ENCODE data around the gene ZNF415.

ZNF415 gene

DNA sequence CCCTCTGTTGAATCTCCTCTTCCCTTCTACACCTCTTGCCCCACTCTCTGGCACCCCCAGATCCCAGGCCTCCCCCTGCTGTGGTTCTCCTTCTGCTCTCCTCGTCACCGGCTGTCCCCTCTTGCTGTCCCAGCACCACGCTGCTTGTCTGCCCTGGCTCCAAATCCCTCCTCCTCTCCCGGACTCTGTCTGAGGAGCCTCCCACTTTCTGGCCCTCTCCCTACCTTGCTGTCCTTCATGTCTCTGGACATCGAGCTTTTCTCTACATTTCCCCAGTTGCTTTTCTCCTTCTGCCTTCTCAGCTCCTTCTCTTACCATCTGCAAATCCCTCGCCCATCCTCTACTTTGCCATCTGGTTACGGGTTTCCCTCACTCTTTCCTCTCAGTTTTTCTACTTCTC lies 24.9 kb upstream of the ZNF415 start:
- Histone ChIP-seq H3K27ac (no peak overlapping the region), H4K20me1 (ENCODE audit: insufficient read depth) (no peaks in the 10 kb centered on the region), H3K36me3 (ENCODE audit: insufficient read depth) (no peaks in the 10 kb centered on the region), H3K27me3 (ENCODE audit: insufficient read depth, low read depth) (no peaks in the 10 kb centered on the region), H3K4me2 (no peak overlapping the region), H3K9ac (no peak overlapping the region), H2AFZ (ENCODE audit: low read depth) (no peak overlapping the region), H3K4me1 (ENCODE audit: low read depth, poor library complexity, severe bottlenecking) (no peaks in the 10 kb centered on the region), H3K79me2 (ENCODE audit: insufficient read depth, low read depth) (no peaks in the 10 kb centered on the region), H3K4me3 (IDR thresholded peaks at IDR 0.05; ENCODE audit: insufficient read depth, low read depth, low read length) (no peak overlapping the region)
- TF ChIP-seq, protein P1, sequence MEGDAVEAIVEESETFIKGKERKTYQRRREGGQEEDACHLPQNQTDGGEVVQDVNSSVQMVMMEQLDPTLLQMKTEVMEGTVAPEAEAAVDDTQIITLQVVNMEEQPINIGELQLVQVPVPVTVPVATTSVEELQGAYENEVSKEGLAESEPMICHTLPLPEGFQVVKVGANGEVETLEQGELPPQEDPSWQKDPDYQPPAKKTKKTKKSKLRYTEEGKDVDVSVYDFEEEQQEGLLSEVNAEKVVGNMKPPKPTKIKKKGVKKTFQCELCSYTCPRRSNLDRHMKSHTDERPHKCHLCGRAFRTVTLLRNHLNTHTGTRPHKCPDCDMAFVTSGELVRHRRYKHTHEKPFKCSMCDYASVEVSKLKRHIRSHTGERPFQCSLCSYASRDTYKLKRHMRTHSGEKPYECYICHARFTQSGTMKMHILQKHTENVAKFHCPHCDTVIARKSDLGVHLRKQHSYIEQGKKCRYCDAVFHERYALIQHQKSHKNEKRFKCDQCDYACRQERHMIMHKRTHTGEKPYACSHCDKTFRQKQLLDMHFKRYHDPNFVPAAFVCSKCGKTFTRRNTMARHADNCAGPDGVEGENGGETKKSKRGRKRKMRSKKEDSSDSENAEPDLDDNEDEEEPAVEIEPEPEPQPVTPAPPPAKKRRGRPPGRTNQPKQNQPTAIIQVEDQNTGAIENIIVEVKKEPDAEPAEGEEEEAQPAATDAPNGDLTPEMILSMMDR (conservative IDR thresholded peaks at IDR 0.05; ENCODE audit: low read depth, low read length) = no peak

DNA sequence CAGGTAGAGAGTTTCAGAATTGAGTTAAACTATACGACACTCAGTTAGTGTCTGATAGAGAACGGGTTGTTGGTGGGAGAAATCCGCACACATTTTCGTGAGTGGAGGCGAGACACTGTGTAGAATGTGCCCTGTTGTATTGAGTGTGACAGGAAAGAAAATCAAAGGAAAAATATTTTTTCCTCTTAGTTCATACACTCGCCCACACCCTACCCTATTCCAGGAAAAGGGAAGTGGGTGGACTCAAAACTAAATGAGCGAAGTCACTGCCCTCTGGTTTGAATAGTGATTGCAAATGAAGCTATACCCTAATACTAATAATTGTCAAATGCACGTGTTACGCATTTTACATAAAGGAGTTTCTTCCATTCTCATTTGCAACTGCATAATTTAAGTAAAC lies 24.1 kb upstream of the ZNF415 start:
- no peaks in the 10 kb centered on the region for H3K79me2 ChIP-seq (ENCODE audit: insufficient read depth, low read depth)
- no peaks in the 10 kb centered on the region for H3K4me1 ChIP-seq (ENCODE audit: low read depth, poor library complexity, severe bottlenecking)
- H4K20me1 ChIP-seq (ENCODE audit: insufficient read depth) = no peaks in the 10 kb centered on the region

DNA sequence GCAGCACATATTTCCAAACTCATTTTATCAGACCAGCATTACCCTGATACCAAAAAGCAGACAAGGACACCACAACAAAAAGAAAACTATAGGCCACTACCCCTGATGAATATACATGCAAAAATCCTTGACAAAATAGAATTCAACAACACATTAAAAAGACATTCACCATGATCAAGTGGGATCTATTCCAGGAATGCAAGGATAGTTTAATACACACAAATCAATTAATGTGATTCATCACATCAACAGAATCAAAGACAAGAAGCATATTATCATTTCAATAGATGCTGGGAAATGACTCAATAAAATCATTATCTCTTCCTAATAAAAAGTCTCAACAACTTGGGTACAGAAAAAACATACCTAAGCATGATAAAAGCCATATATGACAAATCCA lies 14.9 kb upstream of the ZNF415 start:
- H3K36me3 ChIP-seq (ENCODE audit: insufficient read depth) = no peaks in the 10 kb centered on the region
- H2AFZ ChIP-seq (ENCODE audit: low read depth) = no peak overlapping the region
- TF ChIP-seq, protein P1 (conservative IDR thresholded peaks at IDR 0.05; ENCODE audit: low read depth, low read length) = no peak
- no peaks in the 10 kb centered on the region for H3K79me2 ChIP-seq (ENCODE audit: insufficient read depth, low read depth)
- no peak overlapping the region for H3K4me2 ChIP-seq
- no peak overlapping the region for H3K4me3 ChIP-seq (IDR thresholded peaks at IDR 0.05; ENCODE audit: insufficient read depth, low read depth, low read length)
- no peaks in the 10 kb centered on the region for H3K4me1 ChIP-seq (ENCODE audit: low read depth, poor library complexity, severe bottlenecking)
- H3K27ac ChIP-seq = no peak overlapping the region
- no peaks in the 10 kb centered on the region for H4K20me1 ChIP-seq (ENCODE audit: insufficient read depth)
- no peaks in the 10 kb centered on the region for H3K27me3 ChIP-seq (ENCODE audit: insufficient read depth, low read depth)
- H3K9ac ChIP-seq = no peak overlapping the region

More for the DNA sequence above, 24.1 kb upstream of the ZNF415 start:
- Histone ChIP-seq H2AFZ (ENCODE audit: low read depth) (no peak overlapping the region), H3K27me3 (ENCODE audit: insufficient read depth, low read depth) (no peaks in the 10 kb centered on the region), H3K36me3 (ENCODE audit: insufficient read depth) (no peaks in the 10 kb centered on the region), H3K9ac (no peak overlapping the region), H3K4me2 (no peak overlapping the region), H3K27ac (no peak overlapping the region), H3K4me3 (IDR thresholded peaks at IDR 0.05; ENCODE audit: insufficient read depth, low read depth, low read length) (no peak overlapping the region)
- TF ChIP-seq, protein P1 (conservative IDR thresholded peaks at IDR 0.05; ENCODE audit: low read depth, low read length) = no peak

DNA sequence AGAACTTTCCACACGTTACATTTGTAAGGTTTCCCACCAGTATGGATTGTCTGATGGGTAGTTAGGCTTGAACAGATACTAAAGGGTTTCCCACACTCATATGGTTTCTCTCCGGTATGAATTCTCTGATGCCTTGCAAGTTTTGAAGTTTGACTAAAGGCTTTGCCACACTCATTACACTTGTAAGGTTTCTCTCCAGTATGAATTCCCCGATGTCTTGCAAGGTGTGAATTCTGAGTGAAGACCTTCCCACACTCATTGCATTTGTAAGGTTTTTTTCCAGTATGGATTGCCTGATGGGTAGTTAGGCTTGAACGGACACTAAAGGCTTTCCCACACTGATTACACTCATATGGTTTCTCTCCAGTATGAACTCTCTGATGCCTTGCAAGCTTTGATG lies 7.6 kb upstream of the ZNF415 start:
- Histone ChIP-seq H3K4me2 (no peak overlapping the region), H4K20me1 (ENCODE audit: insufficient read depth) (no peaks in the 10 kb centered on the region), H3K27ac (no peak overlapping the region), H3K36me3 (ENCODE audit: insufficient read depth) (no peaks in the 10 kb centered on the region), H3K27me3 (ENCODE audit: insufficient read depth, low read depth) (no peaks in the 10 kb centered on the region), H2AFZ (ENCODE audit: low read depth) (no peak overlapping the region), H3K4me1 (ENCODE audit: low read depth, poor library complexity, severe bottlenecking) (no peaks in the 10 kb centered on the region), H3K4me3 (IDR thresholded peaks at IDR 0.05; ENCODE audit: insufficient read depth, low read depth, low read length) (no peak overlapping the region), H3K79me2 (ENCODE audit: insufficient read depth, low read depth) (no peaks in the 10 kb centered on the region), H3K9ac (no peak overlapping the region)
- TF ChIP-seq, protein P1 (conservative IDR thresholded peaks at IDR 0.05; ENCODE audit: low read depth, low read length) = no peak
